Measurements from ENCODE around the gene TRAPPC3.
A peak's percentile ranks its signal among the peaks of the same experiment; 100 is the strongest.

The TRAPPC3 gene

GRCh38 chr1:36136535-36136934 is 12.8 kb downstream of the TRAPPC3 start:
- no peak for TF ChIP-seq EZH2 (IDR thresholded peaks at IDR 0.05; ENCODE audit: borderline replicate concordance, low read depth, low read length, severe bottlenecking)
- no peak overlapping the region for H3K4me2 ChIP-seq (ENCODE audit: insufficient read depth, low read length)
- H2AFZ ChIP-seq (ENCODE audit: low read depth, low read length), result no peak overlapping the region
- H3K9me3 ChIP-seq (ENCODE audit: insufficient read depth, low read length, severe bottlenecking), result no peaks in the 10 kb centered on the region
- H3K79me2 ChIP-seq (ENCODE audit: insufficient read depth, low read length), result peaks cover 14% of the 10 kb centered on the region
- H3K36me3 ChIP-seq (ENCODE audit: insufficient read depth, low read length), result peaks cover 43% of the 10 kb centered on the region
- H3K27ac ChIP-seq (ENCODE audit: low read length), result no peak overlapping the region
- DNase-seq (no peak), ATAC-seq (ENCODE audit: insufficient read depth, low read depth) (no peak)
- H3K27me3 ChIP-seq (ENCODE audit: insufficient read depth, low read length, poor library complexity), result no peaks in the 10 kb centered on the region
- no peak overlapping the region for H3K9ac ChIP-seq (ENCODE audit: low read depth, low read length)
- H4K20me1 ChIP-seq (ENCODE audit: insufficient read depth, low read length), result peaks cover 12% of the 10 kb centered on the region
- no peak overlapping the region for H3K4me3 ChIP-seq (ENCODE audit: low read depth in 1 of 2, low read length in 2 of 2)
- no peaks in the 10 kb centered on the region for H3K4me1 ChIP-seq (ENCODE audit: insufficient read depth, low read length)

GRCh38 chr1:36135796-36136195 is 13.5 kb downstream of the TRAPPC3 start:
- H3K9me3 ChIP-seq (ENCODE audit: insufficient read depth, low read length, severe bottlenecking), result no peaks in the 10 kb centered on the region
- peaks cover 43% of the 10 kb centered on the region for H3K36me3 ChIP-seq (ENCODE audit: insufficient read depth, low read length)
- no peak overlapping the region for H3K4me2 ChIP-seq (ENCODE audit: insufficient read depth, low read length)
- H3K4me1 ChIP-seq (ENCODE audit: insufficient read depth, low read length), result no peaks in the 10 kb centered on the region
- no peak overlapping the region for H3K9ac ChIP-seq (ENCODE audit: low read depth, low read length)
- no peaks in the 10 kb centered on the region for H3K27me3 ChIP-seq (ENCODE audit: insufficient read depth, low read length, poor library complexity)
- TF ChIP-seq EZH2 (IDR thresholded peaks at IDR 0.05; ENCODE audit: borderline replicate concordance, low read depth, low read length, severe bottlenecking) (no peak), CTCF (IDR thresholded peaks at IDR 0.05; ENCODE audit: borderline replicate concordance, extremely low read depth, low read length, poor library complexity, severe bottlenecking) (no peak)
- H4K20me1 ChIP-seq (ENCODE audit: insufficient read depth, low read length), result peaks cover 9% of the 10 kb centered on the region
- DNase-seq (no peak), ATAC-seq (ENCODE audit: insufficient read depth, low read depth) (no peak)
- H3K4me3 ChIP-seq (ENCODE audit: low read depth in 1 of 2, low read length in 2 of 2), result no peak overlapping the region
- H2AFZ ChIP-seq (ENCODE audit: low read depth, low read length), result no peak overlapping the region
- H3K79me2 ChIP-seq (ENCODE audit: insufficient read depth, low read length), result peaks cover 8% of the 10 kb centered on the region; the same call in 1 of the 2 replicates
- H3K27ac ChIP-seq (ENCODE audit: low read length), result no peak overlapping the region

- Histone ChIP-seq H3K4me1 (ENCODE audit: insufficient read depth, low read length) (no peaks in the 10 kb centered on the region), H3K4me3 (ENCODE audit: low read depth in 1 of 2, low read length in 2 of 2) (no peak overlapping the region), H3K36me3 (ENCODE audit: insufficient read depth, low read length) (peaks cover 39% of the 10 kb centered on the region), H4K20me1 (ENCODE audit: insufficient read depth, low read length) (peaks cover 6% of the 10 kb centered on the region; the same call in 1 of the 2 replicates), H3K79me2 (ENCODE audit: insufficient read depth, low read length) (peaks cover 3% of the 10 kb centered on the region; the same call in 1 of the 2 replicates), H3K4me2 (ENCODE audit: insufficient read depth, low read length) (no peak overlapping the region), H2AFZ (ENCODE audit: low read depth, low read length) (no peak overlapping the region), H3K9ac (ENCODE audit: low read depth, low read length) (no peak overlapping the region), H3K27me3 (ENCODE audit: insufficient read depth, low read length, poor library complexity) (no peaks in the 10 kb centered on the region), H3K9me3 (ENCODE audit: insufficient read depth, low read length, severe bottlenecking) (no peaks in the 10 kb centered on the region), H3K27ac (ENCODE audit: low read length) (no peak overlapping the region)
- ATAC-seq (ENCODE audit: insufficient read depth, low read depth) (no peak), DNase-seq (no peak)
- TF ChIP-seq CTCF (IDR thresholded peaks at IDR 0.05; ENCODE audit: borderline replicate concordance, extremely low read depth, low read length, poor library complexity, severe bottlenecking) (no peak), EZH2 (IDR thresholded peaks at IDR 0.05; ENCODE audit: borderline replicate concordance, low read depth, low read length, severe bottlenecking) (no peak)
Observed at GRCh38 chr1:36135330-36135667, 14.0 kb downstream of the TRAPPC3 start.

GRCh38 chr1:36134505-36135329 is 14.6 kb downstream of the TRAPPC3 start:
- DNase-seq (peak; percentile 24), ATAC-seq (ENCODE audit: insufficient read depth, low read depth) (peak; percentile 77)
- Histone ChIP-seq H3K4me1 (ENCODE audit: insufficient read depth, low read length) (no peaks in the 10 kb centered on the region), H3K36me3 (ENCODE audit: insufficient read depth, low read length) (peaks cover 34% of the 10 kb centered on the region), H3K4me2 (ENCODE audit: insufficient read depth, low read length) (no peak overlapping the region), H3K4me3 (ENCODE audit: low read depth in 1 of 2, low read length in 2 of 2) (no peak overlapping the region), H2AFZ (ENCODE audit: low read depth, low read length) (no peak overlapping the region), H3K27ac (ENCODE audit: low read length) (no peak overlapping the region), H3K9ac (ENCODE audit: low read depth, low read length) (no peak overlapping the region), H3K79me2 (ENCODE audit: insufficient read depth, low read length) (no peaks in the 10 kb centered on the region), H3K27me3 (ENCODE audit: insufficient read depth, low read length, poor library complexity) (no peaks in the 10 kb centered on the region), H4K20me1 (ENCODE audit: insufficient read depth, low read length) (peaks cover 3% of the 10 kb centered on the region; the same call in 1 of the 2 replicates), H3K9me3 (ENCODE audit: insufficient read depth, low read length, severe bottlenecking) (no peaks in the 10 kb centered on the region)
- TF ChIP-seq EZH2 (IDR thresholded peaks at IDR 0.05; ENCODE audit: borderline replicate concordance, low read depth, low read length, severe bottlenecking) (no peak), CTCF (IDR thresholded peaks at IDR 0.05; ENCODE audit: borderline replicate concordance, extremely low read depth, low read length, poor library complexity, severe bottlenecking) (peak; percentile 62)
